ENCODE results near the gene FRMD3.

The FRMD3 gene

DNA sequence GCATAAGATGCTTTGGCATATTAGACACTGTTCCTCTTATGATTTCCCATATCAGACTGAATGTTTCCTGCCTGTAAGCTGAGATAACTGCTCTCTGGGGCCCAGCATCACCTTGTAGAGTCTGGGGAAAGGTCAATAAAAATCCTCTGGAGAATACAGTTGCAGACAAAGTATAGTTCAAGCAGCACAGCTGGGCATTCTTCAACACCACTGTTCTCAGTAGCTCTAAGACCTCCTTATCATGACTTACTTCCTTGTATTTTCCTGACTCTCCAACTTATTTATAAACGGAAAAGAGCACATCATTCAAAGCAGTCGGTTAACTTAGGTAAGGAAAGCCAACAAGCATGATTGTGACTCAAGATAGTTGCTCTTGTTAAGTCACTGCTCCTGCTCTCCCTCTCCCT is 266.5 kb downstream of the FRMD3 start:
- DNase-seq: no peak

DNA sequence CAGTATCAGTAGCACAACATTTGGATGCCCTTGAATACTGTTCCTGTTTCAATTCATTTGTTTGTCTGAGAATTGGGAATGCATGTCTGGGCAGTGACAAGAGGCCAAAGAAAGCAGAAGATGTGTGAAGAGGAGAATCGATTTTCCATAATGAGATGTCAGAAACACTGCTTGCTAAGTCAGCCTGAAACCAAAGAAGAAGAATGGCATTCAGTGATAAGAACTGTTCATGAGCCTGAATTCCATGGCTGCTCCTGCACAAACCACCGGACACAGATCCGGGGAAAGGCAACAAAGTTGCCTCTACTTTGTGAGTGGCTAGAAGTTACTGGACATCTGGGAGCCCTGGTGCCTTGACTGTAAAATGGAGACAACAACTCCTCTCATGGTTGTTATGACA is 268.1 kb downstream of the FRMD3 start:
- no peak for DNase-seq

DNA sequence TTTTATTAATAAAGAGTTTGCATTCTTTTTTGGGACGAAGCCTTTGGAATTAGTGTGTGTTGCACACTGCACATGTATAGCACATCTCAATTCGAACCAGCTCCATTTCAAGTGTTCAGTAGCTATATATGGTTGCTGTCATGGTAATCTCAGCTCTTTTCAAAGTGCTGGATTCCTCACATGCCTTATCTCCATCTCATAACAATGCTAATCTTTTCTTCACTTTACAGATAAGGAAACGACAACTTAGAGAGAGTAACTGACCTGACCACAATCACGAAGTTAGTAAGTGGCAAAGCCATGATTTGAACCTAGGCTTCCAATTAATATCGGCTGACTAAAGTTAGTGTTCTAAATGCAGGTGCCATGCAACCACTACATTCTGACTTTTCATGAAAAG is 270.5 kb downstream of the FRMD3 start:
- no peak for DNase-seq

DNA sequence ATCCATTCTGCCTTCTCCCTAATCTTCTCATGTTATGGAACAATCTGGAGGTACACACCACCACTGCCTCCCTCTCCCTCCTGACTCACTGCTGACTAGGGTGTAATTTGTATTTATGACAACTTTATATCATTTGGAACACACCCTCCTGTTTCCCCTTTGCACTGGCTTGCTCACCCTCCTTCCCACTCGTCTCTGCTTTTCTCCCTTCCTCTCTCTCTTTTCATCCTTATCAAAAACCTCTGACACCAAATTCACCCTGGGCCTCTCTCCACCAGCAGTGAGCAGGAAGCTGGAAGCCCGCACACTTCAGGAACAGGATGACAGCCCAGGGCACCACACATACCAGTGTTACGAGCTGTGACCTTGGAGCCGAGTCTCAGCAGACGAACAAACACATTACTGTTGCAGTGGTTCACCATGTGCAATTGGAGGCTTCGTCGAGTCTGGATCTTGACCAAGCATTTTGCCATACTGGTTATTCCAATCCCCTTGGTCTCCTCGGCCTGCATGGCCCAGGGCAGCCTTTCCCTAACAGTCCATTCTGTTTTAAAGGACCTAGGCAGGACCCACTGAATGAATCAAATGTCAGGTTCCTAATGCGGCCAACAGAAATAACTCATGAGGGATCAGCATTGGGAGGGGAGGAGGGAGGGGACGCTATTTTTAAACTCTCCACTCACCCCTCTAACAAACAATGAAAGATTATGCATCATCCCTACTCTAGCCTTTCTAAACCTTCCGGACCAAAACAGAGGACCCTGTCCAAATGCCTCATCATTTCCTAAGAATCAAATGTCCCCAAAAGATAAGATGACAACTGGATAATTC is 271.3 kb downstream of the FRMD3 start:
- DNase-seq: no peak

DNA sequence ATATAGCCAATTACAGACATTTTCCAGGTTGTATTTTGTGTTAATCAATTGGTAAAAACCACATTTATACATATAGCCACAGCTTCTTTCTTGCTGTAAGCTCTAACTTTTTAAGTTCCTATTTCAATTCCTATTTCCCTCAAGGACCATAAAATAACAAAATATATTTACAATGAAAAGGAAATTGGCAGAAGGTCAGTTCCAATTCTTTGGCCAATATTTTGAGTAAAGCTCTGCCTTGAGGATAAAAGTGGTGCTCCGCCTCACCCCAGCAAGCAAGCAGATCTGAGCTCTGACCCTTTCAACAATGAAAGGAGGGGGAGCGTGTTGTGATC is 271.9 kb downstream of the FRMD3 start:
- no peak for DNase-seq

- DNase-seq: no peak
Measured at GRCh38 chr9:83264315-83264714, 273.9 kb downstream of the FRMD3 start.

- DNase-seq: no peak
Measured at GRCh38 chr9:83259558-83259957, 278.6 kb downstream of the FRMD3 start.

- no peak for DNase-seq
Measured at GRCh38 chr9:83257937-83258891, 280.0 kb downstream of the FRMD3 start.

DNA sequence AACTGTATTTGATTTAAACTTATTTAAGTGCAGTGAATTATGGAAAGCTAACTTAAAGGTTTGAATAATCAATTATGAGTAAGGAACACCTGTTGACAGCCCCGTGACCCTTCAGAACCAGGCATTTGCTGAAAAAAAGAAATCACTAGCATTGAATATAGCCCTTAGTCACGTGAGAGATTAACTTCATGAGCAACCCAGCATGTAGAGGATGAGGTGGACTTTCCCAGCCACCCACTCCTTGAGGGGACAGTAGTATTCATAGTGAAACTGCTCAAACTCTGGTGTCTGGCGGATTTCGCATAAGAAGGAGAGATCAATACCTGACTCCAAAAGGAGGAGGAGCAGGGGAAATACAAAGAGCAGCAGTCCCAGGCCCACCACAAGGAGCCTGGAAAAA is 290.5 kb downstream of the FRMD3 start:
- DNase-seq: no peak

- no peak for DNase-seq
Measured at GRCh38 chr9:83245979-83246659, 292.1 kb downstream of the FRMD3 start.

DNA sequence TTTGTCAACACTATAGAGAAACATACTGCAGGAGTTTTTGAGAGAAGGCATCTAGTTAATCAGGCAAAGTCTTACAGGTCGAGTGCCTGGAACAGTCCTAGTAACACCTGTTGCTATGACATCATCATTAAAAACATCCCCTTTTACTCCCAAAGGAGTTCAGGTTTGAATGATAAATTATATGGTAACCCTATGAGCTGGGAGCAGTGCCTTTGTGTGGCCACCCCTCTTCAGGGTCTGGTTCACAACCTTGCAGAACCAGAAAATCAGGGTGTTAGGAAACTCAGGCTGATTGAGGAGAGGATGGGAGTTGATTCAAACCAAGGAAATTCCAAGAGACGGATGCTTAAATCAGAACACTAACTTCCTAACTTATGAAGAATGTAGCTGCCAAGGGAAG is 296.1 kb downstream of the FRMD3 start:
- no peak for DNase-seq

DNA sequence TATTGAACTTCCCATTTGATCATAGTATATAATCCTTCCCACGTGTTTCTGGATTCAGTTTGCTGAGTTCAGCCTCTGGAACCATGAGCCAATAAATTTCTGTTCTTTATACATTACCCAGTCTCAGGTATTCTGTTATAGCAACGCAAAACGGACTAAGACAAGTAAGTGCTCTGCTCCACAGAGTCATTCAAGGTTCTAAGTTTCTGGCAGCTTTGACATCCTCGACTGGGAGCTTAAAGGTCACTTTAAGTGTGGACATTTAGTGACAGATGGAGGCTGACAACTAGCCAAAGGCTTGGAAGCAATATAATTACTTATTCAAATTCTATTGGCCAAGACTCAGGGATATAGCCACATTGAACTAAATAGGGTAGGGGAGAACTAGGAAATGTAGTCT is 297.5 kb downstream of the FRMD3 start:
- DNase-seq: no peak

- no peak for DNase-seq
Measured at GRCh38 chr9:83239747-83240146, 298.5 kb downstream of the FRMD3 start.

DNA sequence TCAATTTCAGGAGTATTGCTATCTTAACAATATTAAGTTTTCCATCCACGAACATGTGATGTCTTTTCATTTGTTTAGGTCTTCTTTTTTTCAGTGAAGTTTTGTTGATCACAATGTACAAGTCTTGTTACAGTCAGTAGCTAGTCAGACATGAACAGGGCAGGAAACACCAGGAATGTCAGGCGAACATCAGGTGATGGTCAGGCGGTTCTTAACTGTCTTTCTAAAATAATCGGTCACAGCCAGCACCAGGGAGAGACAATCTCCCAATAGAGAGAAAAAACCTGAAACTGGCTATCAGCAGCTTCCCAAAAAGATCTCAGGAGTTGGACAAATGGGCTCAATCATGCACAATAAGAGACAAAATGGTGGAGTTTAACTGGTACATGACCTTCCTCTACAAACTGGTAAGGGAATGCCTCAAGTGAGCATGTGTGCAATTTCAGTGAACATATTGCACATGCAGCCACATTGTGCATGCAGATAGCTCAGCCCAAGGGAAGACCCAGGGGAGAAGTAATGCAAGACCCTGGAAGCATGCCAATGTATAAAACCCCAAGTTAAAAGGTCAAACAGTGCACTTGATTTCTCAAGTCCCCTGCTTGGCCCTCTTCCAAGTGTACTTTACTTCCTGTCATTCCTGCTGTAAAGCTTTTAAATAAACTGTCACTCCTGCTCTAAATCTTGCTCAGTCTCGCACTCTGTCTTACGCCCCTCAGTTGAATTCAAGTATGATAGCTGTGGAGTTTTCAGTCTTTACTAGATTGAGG is 299.1 kb downstream of the FRMD3 start:
- no peak for DNase-seq

GRCh38 chr9:83236029-83236696 is 302.0 kb downstream of the FRMD3 start:
- DNase-seq: no peak

DNA sequence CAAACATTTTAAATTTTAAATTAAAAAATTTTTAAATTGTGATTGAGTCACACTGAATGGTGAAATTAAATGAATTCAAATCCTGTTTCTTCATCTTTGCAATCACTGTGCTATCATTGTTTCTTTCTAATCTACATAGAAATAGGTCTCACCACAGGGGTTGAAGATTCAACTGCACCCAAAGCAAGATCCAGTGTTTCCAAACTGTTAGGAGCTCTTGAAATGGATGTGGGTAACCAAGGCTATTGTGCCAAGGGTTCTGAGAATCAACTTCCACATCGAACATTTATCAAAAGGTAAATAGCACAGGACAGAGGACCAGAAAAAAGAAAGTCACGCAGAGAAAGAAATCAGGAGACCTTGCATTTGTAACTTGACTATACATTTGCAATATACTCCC is 302.7 kb downstream of the FRMD3 start:
- no peak for DNase-seq

DNA sequence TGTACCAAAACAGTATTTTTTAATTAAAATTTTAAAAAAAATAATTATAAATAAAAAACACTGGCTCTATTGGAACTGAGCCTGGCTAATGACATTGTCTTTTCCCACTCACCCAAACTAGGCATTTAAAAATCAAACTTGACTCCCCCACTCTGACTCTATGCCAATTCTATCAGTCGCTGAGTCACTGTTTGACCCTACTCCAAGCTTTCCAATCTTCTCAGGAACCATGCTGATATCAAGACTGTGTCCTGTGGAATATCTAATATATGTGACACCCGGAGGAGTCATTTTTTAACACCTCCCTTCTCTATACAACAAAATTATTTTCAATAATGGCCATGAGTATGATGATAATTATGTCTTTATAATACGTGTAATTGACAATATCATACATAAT is 303.7 kb downstream of the FRMD3 start:
- no peak for DNase-seq

DNA sequence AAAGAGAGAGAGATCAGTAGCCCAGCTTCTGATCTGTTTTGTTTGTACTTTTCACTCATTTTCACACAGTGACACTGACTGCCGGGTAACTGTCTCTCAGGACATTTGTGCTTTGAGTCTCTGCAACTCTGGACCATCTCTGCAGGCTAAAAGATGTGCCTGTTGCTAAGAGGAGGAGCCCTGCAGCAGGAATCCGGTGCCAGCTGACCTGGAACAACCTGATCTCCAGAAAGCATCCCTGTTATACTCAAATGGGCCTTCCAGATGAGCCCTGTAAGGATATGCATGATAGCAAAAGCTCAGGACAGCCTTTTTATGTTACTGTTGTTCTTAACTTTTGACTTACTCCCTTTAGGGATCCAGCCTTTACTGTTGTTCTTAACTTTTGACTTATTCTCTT is 304.6 kb downstream of the FRMD3 start:
- DNase-seq: no peak

GRCh38 chr9:83231039-83231438 is 307.2 kb downstream of the FRMD3 start:
- DNase-seq: no peak

- no peak for DNase-seq
Measured at GRCh38 chr9:83220730-83221129, 317.5 kb downstream of the FRMD3 start.

- no peak for DNase-seq
Measured at GRCh38 chr9:83219924-83220438, 318.2 kb downstream of the FRMD3 start.
